Measurements from ENCODE around the gene THAP11.

The THAP11 gene

GRCh38 chr16:67883872-67884261, 41.7 kb downstream of the THAP11 start:
- peak; percentile 48 to 63 for DNase-seq (ENCODE audit: low read depth in 2 of 2)

GRCh38 chr16:67884684-67885083, 42.6 kb downstream of the THAP11 start, which contains the start of gene NRN1L:
Gene NRN1L (plus strand): TSS chr16:67884885. CDS start chr16:67884904, 19 bp downstream.
- no peak for DNase-seq (ENCODE audit: low read depth in 2 of 2)

- no peak for DNase-seq (ENCODE audit: low read depth in 2 of 2)
These were observed 43.4 kb downstream of the THAP11 start for GRCh38 chr16:67885545-67885944.

GRCh38 chr16:67885976-67886375, 43.9 kb downstream of the THAP11 start:
- no peak for DNase-seq (ENCODE audit: low read depth in 2 of 2)

- DNase-seq (ENCODE audit: low read depth in 2 of 2), result no peak
These were observed 44.3 kb downstream of the THAP11 start for GRCh38 chr16:67886387-67886786.

- DNase-seq (ENCODE audit: low read depth in 2 of 2), result no peak
These were observed 46.2 kb downstream of the THAP11 start for GRCh38 chr16:67888331-67888730.

- DNase-seq (ENCODE audit: low read depth in 2 of 2), result no peak
These were observed 50.3 kb downstream of the THAP11 start for GRCh38 chr16:67892375-67892774.

- DNase-seq (ENCODE audit: low read depth in 2 of 2), result peak; percentile 83 to 89
These were observed 51.0 kb downstream of the THAP11 start, which contains the start of gene PSKH1 for GRCh38 chr16:67892899-67893742. Gene PSKH1 (plus strand): TSS chr16:67893254. CDS start chr16:67908750, 15,496 bp downstream.
